Caco-2 (cell line): ENCODE measurements around the gene ARHGAP15. TPM values are rescaled to one million over a fixed set of nuclear protein-coding genes. Genes with fewer than 3 reads are reported as not detected.

Source experiments
- BruUV-seq: library from RNA; stranded (reverse); fragments of 400-500 nt; replicated peaks from 2 replicates; lab custom pipeline; 2021; lab: Mats Ljungman, UMichigan
- CTCF ChIA-PET: fragments of 300-600 bp; sonication (Branson Sonifier 250); formaldehyde crosslinking; loops from one replicate; lab custom pipeline; 2022; ENCODE audit warnings: antibody characterized with exemption; lab: Charles Lee
- POLR2A ChIA-PET: fragments of 300-600 bp; sonication (Branson Sonifier 250); formaldehyde crosslinking; loops from one replicate; lab custom pipeline; 2022; ENCODE audit warnings: antibody characterized with exemption; lab: Charles Lee
- DNase-seq, 2 experiments: peaks; one replicate each; pipeline versions ENCODE4 v3.0.0 to v3.0.0-alpha.2; 2020 to 2022
- H3K27me3 ChIP-seq: replicated peaks from 2 replicates; pipeline ENCODE4 v1.6.0; 2011; ENCODE audit warnings: low read length; ENCODE audit not compliant: control insufficient read depth, insufficient read depth
- H3K36me3 ChIP-seq: 2 replicates; pipeline ENCODE4 v1.5.1; 2011; ENCODE audit warnings: low read length; ENCODE audit not compliant: control insufficient read depth, insufficient read depth
- H3K4me1 ChIP-seq: fragments of 250-450 bp; sonication (Bioruptor Pico); 2 replicates; pipeline ENCODE4 v1.5.1; 2020; ENCODE audit warnings: mild to moderate bottlenecking
- H3K4me3 ChIP-seq: 2 replicates; pipeline ENCODE4 v1.5.1; 2011; ENCODE audit warnings: low read depth, mild to moderate bottlenecking, control low read depth, low read length
- H3K9me3 ChIP-seq: fragments of 250-450 bp; sonication (Bioruptor Pico); 2 replicates; pipeline ENCODE4 v1.5.1; 2020; ENCODE audit warnings: mild to moderate bottlenecking, moderate library complexity
- H3K27ac Mint-ChIP-seq: one replicate; pipeline ENCODE4 v1.8.0; 2022; ENCODE audit warnings: mixed read lengths; ENCODE audit not compliant: unreplicated experiment
- H3K27me3 Mint-ChIP-seq: one replicate; pipeline ENCODE4 v1.8.0; 2022; ENCODE audit warnings: mixed read lengths; ENCODE audit not compliant: insufficient read depth, unreplicated experiment
- H3K36me3 Mint-ChIP-seq: one replicate; pipeline ENCODE4 v1.8.0; 2022; ENCODE audit warnings: mild to moderate bottlenecking, mixed read lengths; ENCODE audit not compliant: insufficient read depth, unreplicated experiment
- H3K4me1 Mint-ChIP-seq: one replicate; pipeline ENCODE4 v1.8.0; 2022; ENCODE audit warnings: low read depth, mixed read lengths; ENCODE audit not compliant: unreplicated experiment
- H3K4me3 Mint-ChIP-seq: one replicate; pipeline ENCODE4 v1.8.0; 2022; ENCODE audit warnings: mild to moderate bottlenecking, moderate library complexity, mixed read lengths; ENCODE audit not compliant: unreplicated experiment
- H3K9me3 Mint-ChIP-seq: one replicate; pipeline ENCODE4 v1.8.0; 2022; ENCODE audit warnings: mixed read lengths; ENCODE audit not compliant: unreplicated experiment
- intact Hi-C: fragments of 100-400 bp; cut with micrococcal nuclease; formaldehyde crosslinking; loops from one replicate; pipeline ENCODE4 v1.10.0; 2022; ENCODE audit not compliant: unreplicated experiment
- total RNA-seq: library from RNA; stranded (reverse); gene quantifications from 2 replicates; pipeline ENCODE4 v1.2.3, GENCODE V29; 2022
- TF ChIP-seq, protein P1 (sequence below), 2 experiments: fragments of 200-600 bp in 1 of 2; IDR thresholded peaks; 1 replicate in 1 of 2; 2 replicates in 1 of 2; pipeline versions ENCODE4 v1.5.1 to v1.8.0; 2011 to 2022; ENCODE audit warnings: antibody characterized with exemption in 1 of 2, control low read depth in 1 of 2, inconsistent platforms in 1 of 2, low read depth in 1 of 2, low read length in 1 of 2, mild to moderate bottlenecking in 1 of 2, moderate library complexity in 1 of 2; ENCODE audit not compliant: insufficient read depth in 1 of 2, severe bottlenecking in 1 of 2, unreplicated experiment in 1 of 2

The ARHGAP15 gene
- total RNA-seq, 1 experiment from 2014 or later = not detected

DNA sequence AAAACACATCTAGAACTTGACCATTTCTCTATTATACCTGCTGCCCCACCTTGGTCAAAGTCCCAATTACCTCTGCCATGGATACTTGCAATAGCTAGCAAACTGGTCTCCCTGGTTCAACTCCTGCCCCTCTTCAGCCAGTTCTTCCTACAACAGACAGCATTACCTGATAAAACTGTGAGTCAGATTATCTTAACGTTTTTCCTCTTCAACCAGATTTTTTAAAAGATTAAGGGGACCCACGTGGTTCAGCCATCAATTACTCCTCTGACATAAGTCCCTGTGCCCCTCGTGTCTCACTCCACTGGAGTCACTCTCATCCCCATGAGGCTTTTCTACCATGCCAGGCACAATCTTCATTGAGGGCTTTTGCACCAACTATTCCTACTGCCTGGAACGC is 5.3 kb upstream of the ARHGAP15 start:
- no peak overlapping the region for H3K4me3 ChIP-seq
- no peaks in the 10 kb centered on the region for H3K4me1 ChIP-seq
- CTCF ChIA-PET = no interaction called here
- H3K27ac Mint-ChIP-seq = no peak overlapping the region
- peaks cover under 1% of the 10 kb centered on the region for H3K27me3 Mint-ChIP-seq
- intact Hi-C loops = no loop called here
- POLR2A ChIA-PET = no interaction called here
- H3K9me3 ChIP-seq = no peaks in the 10 kb centered on the region
- no peak for DNase-seq
- BruUV-seq = no TSS peak
- no peaks in the 10 kb centered on the region for H3K36me3 ChIP-seq
- TF ChIP-seq, protein P1, sequence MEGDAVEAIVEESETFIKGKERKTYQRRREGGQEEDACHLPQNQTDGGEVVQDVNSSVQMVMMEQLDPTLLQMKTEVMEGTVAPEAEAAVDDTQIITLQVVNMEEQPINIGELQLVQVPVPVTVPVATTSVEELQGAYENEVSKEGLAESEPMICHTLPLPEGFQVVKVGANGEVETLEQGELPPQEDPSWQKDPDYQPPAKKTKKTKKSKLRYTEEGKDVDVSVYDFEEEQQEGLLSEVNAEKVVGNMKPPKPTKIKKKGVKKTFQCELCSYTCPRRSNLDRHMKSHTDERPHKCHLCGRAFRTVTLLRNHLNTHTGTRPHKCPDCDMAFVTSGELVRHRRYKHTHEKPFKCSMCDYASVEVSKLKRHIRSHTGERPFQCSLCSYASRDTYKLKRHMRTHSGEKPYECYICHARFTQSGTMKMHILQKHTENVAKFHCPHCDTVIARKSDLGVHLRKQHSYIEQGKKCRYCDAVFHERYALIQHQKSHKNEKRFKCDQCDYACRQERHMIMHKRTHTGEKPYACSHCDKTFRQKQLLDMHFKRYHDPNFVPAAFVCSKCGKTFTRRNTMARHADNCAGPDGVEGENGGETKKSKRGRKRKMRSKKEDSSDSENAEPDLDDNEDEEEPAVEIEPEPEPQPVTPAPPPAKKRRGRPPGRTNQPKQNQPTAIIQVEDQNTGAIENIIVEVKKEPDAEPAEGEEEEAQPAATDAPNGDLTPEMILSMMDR (IDR thresholded peaks at IDR 0.05; ENCODE audit: insufficient read depth in 1 of 2, low read depth in 1 of 2, low read length in 1 of 2, severe bottlenecking in 1 of 2, unreplicated experiment in 1 of 2) = no peak
- H3K27me3 ChIP-seq = no peaks in the 10 kb centered on the region
- H3K36me3 Mint-ChIP-seq = no peaks in the 10 kb centered on the region
- no peaks in the 10 kb centered on the region for H3K4me1 Mint-ChIP-seq
- no peaks in the 10 kb centered on the region for H3K9me3 Mint-ChIP-seq
- H3K4me3 Mint-ChIP-seq = no peak overlapping the region

DNA sequence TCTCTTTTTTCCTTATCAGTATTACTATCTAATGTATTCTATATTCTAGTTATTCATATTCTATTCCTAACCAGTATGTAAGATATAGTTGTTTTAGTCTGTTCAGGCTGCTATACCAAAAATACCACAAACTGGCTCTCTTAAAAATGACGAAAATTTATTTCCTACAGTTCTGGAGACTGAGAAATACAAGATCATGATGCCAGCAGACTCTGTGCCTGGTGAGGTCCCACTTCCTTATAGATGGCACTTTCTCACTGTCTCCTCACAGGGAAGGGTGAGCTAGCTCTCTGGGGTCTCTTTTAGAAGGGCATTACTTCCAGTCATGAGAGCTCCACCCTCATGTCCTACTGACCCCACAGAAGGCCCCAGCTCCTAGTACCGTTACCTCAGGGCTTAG is 4.8 kb upstream of the ARHGAP15 start:
- Histone ChIP-seq H3K4me3 (no peak overlapping the region), H3K4me1 (no peaks in the 10 kb centered on the region), H3K36me3 (no peaks in the 10 kb centered on the region), H3K9me3 (no peaks in the 10 kb centered on the region), H3K27me3 (no peaks in the 10 kb centered on the region)
- H3K27me3 Mint-ChIP-seq = peaks cover 3% of the 10 kb centered on the region
- no peaks in the 10 kb centered on the region for H3K36me3 Mint-ChIP-seq
- no peak overlapping the region for H3K27ac Mint-ChIP-seq
- POLR2A ChIA-PET = no interaction called here
- CTCF ChIA-PET = no interaction called here
- H3K4me1 Mint-ChIP-seq = no peaks in the 10 kb centered on the region
- BruUV-seq = no TSS peak
- DNase-seq = no peak
- H3K4me3 Mint-ChIP-seq = no peak overlapping the region
- TF ChIP-seq, protein P1 (IDR thresholded peaks at IDR 0.05; ENCODE audit: insufficient read depth in 1 of 2, low read depth in 1 of 2, low read length in 1 of 2, severe bottlenecking in 1 of 2, unreplicated experiment in 1 of 2) = no peak
- H3K9me3 Mint-ChIP-seq = no peaks in the 10 kb centered on the region
- intact Hi-C loops = no loop called here

DNA sequence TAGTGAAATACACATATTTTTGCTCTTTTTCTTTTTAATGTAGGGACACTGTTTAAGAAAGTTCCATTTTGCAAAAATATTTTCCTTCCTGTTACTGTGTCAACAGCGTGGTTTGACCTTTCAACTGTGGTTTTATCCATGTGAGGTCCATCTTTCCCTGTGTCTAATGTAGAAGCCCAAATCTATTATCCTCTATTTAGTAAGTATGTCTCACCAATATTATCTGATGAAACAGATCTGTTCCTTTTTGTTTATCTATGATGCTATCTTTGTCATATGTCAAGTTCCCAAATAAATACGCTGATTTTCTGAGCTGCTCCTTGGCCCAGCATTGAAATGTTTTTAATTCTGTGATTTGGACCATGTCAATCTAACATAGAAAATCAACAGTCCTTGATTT is 3.5 kb upstream of the ARHGAP15 start:
- Mint-ChIP-seq H3K27me3 (peaks cover 3% of the 10 kb centered on the region), H3K36me3 (no peaks in the 10 kb centered on the region), H3K4me1 (no peaks in the 10 kb centered on the region), H3K27ac (no peak overlapping the region), H3K4me3 (no peak overlapping the region), H3K9me3 (no peaks in the 10 kb centered on the region)
- DNase-seq = no peak
- ChIA-PET CTCF (no interaction called here), POLR2A (no interaction called here)
- no peaks in the 10 kb centered on the region for H3K9me3 ChIP-seq
- H3K27me3 ChIP-seq = no peaks in the 10 kb centered on the region
- no peaks in the 10 kb centered on the region for H3K4me1 ChIP-seq
- no peaks in the 10 kb centered on the region for H3K36me3 ChIP-seq
- no TSS peak for BruUV-seq
- intact Hi-C loops = no loop called here
- H3K4me3 ChIP-seq = no peak overlapping the region
- TF ChIP-seq, protein P1 (IDR thresholded peaks at IDR 0.05; ENCODE audit: insufficient read depth in 1 of 2, low read depth in 1 of 2, low read length in 1 of 2, severe bottlenecking in 1 of 2, unreplicated experiment in 1 of 2) = no peak
